ENCODE data around the gene ATP1A1.

Gene ATP1A1

DNA sequence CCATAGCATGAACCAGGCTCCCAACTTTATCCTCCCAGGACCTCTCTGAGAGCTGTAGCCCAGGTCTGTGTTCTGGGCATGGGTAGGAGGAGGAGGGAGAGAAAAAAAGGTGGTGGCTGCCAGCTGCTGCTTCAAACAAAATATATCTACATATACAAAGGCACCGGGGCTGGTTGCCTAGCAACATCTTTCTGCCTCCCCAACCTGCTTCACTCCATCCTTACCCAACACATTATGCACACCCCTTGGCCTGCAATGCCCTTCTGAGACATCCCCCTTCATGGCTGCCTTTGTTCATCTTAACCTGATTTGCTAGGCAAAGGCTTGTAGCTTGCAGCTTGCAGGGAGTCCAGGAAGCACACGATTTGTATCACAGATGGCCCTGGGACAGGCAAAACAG lies 27.2 kb upstream of the ATP1A1 start:
- DNase-seq: no peak

DNA sequence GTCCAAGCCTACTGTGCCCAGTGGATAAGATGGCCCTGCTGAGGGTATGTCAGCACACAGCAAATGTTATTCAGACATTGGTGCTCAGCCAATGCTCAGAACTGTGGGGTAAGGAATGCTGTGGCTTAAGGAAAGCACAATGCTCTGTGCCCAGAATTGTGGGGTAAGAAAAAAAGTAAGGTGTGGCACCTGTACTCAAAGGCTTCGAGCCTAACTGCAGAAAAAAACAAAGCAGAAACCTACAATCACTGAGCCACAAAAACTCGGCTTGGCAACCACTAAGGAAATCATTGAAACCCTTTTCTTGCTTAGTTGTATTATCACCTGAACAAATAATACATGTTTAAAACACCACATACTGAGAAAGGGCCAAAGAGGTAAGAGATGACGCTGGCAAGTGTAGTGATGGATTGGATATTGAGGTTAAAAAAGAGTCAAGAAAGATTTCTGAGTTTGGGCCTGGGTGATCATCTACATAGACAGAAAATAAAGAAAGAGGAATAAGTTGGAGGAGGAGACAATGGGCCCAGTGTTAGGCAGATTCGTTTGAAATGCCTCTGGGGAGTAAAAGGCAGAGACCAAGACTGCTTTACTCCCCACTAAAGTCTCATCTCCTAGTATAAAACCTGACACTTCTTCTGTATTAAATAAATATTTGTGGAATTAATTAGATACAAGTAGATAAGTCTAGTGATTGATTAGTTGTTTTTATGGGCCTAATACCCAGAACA lies 25.9 kb upstream of the ATP1A1 start:
- no peak for DNase-seq

DNA sequence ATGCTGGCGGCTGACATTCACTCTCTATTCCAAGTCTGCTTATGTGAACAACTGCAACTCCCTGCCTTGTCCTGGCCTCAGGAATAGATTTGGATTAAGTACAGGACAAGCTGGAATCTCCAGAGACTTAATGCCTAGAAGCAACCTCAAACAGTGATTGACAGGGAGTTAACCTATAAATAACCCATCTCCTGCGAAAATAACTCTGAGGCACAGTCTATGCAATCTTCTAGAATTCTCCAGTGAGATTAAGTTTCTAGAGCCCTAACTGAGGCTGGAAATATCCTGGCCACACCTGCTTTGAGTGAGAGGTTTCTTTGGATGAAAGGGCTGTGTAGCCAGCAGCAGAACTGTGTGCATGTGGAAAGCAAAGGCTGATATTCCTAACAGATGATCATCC lies 25.3 kb upstream of the ATP1A1 start:
- DNase-seq: no peak

DNA sequence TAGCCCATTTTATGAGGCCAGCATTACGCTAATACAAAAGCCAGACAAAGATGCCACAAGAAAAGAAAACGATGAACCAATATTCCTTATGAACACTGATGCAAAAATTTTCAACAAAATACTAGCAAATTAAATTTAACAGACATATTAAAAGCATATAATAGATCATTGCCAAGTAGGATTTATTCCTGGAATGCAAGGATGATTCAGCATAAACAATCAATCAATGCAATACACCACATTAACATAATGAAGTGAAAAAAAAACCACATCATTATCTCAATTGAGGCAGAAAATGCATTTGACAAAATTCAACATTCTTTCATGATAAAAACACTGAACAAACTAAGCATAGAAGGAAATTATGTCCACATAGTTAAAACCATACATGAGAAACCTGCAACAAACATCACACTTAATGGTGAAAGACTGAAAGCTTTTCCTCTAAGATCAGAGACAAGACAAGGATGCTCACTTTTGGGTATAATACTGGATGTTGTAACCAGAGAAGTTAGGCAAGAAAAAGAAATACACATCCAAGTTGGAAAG lies 22.9 kb upstream of the ATP1A1 start:
- DNase-seq: no peak

DNA sequence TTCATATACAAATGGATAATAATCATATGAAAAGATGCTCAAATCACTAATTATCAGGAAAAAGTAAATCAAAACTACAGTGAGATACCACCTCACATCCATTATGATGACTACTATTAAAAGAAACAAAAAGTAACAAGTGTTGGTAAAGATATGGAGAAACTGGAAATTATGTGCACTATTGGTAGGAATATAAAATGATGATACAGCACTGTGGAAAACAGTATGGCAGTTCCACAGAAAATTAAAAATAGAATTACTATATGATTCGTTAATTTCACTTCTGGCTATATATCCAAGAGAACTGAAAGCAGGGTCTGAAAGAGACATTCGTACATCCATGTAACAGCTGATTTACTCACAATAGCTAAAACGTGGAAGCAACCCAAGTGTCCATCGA lies 21.1 kb upstream of the ATP1A1 start:
- no peak for DNase-seq

DNA sequence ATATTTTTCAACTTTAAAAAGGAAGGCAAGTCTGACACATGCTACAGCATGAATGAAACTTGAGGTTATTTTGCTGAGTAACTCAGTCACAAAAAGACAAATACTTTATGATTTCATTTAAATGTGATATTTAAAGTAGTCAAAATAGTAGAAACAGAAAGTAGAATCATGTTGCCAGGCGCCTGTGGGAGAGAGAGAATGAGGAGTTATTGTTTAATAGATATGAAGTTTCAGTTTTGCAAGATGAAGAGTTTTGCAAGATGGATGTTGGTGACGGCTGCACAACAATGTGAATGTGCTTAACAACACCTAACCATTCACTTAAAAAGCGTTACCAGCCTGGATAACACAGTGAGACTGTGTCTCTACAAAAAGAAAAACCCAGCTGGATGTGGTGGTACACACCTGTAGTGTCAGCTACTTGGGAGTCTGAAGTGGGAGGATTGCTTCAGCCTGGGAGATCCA lies 20.7 kb upstream of the ATP1A1 start:
- DNase-seq: no peak

DNA sequence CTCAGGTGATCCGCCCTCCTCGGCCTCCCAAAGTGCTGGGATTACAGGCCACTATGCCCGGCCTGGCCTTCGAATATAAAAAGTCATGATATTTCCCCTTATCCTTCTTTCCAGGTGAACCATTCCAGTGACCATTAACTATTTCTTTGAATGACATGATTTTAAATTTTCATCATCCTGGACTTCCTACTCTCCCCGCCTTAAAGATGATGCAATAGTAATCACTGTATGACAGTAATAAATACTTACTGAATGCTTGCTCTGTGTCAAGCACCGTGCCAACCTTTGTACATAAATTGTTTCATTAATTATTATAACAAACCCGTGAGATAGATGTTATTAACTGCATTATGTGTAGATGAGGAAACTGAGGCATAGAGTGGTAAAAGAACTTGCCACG lies 19.9 kb upstream of the ATP1A1 start:
- DNase-seq: no peak

DNA sequence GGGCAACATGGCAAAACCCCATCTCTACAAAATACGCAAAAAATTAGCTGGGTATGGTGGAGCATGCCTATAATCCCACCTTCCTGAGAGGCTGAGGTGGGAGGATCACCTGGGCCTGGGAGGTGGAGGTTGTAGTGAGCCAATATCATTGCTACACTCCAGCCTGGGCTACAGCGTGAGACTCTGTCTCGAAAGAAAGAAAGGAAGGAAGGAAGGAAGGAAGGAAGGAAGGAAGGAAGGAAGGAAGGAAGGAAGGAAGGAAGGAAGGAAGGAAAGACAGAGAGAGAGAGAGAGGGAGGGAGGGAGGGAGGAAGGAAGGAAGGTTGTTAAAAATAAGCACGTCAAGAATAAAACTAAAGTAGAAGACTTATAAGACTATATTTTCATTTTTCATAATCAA lies 17.0 kb upstream of the ATP1A1 start:
- no peak for DNase-seq

DNA sequence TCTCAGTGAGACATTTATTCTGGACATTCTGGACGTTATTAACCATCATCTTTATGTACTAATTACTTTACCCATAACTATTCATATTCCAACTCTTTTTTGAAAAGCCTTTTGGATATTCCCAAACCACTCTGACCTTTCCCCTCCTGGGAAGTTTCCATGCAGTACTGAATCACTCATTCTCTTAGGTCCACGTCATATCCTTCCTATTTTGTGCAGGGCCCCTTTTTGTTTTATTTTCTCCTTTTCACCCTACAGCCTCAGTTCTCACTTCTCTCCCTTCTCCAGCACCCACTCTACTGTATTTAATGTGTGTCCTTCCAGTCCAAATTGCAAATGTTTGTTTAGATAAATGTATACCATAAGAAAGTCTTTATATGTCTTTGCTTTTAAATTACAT lies 16.4 kb upstream of the ATP1A1 start:
- no peak for DNase-seq

DNA sequence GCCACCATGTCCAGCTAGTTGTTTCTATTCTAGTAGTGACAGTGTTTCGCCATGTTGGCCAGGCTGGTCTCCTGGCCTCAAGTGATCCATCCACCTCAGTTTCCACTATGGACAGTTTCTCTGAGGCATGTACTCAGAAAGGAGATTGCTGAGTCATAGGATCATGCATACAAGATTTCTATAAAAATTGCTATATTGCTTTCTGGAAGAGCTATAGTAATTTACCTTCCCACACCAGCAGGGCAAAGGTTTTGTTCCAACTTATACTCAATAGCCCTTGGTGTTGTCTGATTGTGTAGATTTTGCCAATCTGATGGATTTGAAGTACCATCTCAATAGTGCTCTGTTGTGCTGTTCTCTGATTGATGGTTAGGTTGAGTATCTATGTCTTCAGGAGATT lies 15.6 kb upstream of the ATP1A1 start:
- no peak for DNase-seq

DNA sequence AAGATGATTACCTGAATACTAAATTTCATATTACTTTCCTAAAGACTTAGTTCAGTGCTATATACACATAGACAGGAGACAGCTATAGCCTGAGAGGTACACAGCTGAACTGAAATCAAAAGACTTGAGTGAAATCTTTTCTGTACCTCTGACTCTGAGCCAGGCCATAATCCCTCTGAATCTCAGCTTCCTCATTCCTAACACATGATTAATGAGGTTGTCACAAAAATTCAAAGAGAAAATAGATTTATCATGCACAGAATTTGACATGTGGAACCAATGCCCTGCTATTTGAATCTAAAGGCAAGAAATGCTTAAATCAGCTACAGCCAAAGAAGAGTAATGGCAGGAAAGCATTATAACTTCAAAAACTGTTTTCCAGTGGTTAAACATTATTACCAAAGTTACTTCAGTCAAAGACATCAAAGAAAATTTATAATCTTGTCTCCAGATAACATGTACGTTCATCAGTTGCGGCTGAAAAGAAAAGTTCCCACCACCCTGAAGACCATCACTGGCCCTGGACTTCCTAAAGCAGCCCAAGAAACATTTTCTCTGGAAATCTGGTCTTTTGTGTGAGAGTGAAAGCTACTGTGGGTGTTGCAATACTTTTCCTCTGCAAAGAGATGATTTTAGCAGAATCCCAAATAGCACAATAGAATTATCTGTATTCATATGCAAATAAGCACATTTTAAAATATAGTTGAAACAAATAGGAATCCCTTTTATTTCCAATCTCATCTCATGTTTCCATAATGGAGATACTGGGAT lies 13.8 kb upstream of the ATP1A1 start:
- DNase-seq: no peak

DNA sequence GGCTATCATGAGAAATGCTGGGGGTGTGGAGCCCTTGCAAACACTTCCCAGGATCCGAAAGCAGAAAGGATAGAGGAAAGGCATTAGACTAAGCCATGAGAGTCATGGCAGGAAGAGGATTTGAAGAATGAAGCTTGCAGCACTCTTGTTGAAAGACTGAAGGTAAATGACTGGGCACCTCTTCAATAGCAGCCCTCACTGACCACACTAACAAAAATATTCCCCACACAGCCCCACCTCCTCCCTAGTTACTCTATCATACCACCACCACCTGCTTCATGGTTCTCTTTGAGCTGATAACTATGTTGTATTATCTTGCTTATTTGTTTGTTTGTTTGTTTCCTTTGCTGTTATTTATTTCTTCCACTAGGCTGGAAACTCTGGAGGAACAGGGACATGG lies 13.2 kb upstream of the ATP1A1 start:
- DNase-seq: no peak

DNA sequence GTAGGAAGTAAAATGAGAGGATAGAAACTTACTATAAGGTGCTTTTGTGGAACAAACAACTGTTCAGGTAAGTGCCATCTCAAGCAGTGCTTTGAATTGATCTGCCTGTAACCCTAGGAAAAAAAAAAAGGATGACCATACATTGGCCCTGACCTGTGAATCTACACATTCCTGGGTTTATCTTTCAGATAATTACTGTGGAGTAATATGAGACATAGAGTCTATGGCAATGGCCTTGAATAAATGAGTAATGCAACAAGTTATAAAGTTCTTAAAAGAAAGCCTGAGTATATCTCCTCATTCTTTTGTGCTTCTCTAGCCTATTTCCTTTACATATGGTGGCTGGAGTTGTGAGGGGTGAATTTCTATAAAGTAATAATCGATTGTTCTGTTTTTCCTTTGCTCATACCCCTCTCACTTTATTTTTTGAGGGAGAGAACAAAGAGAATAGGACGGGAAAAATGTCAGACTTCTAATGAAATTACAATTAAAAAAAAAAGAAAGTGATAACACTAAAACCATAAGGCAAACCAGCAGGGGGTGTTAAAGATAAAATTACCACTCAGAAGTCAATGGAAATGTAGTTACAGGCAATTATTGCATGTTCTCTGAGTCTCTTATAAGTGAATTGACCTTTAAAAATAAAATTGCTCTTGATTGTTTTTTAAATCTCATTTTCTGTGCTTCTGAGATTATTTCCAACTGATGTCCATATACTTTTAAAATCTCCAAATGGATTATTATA lies 12.4 kb upstream of the ATP1A1 start:
- no peak for DNase-seq

DNA sequence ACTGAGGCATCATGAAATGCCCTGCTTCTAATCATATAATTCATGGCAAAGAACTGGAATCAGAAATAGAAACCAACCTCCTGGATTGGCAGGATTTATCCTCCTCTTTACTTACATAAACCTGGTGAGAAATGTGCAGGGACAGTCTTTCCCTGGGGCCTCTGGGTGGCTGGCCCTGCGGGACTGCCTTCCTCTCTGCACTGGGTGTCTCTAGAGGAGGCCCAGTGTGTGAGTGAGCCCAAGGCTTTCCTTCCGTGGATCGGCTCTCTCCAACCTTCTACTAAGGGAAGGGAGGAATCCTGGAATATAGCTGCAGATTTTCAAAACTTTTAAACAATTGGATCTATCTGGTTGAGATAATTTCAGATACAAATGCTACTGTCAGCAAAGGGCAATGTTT lies 11.4 kb upstream of the ATP1A1 start:
- DNase-seq: no peak

DNA sequence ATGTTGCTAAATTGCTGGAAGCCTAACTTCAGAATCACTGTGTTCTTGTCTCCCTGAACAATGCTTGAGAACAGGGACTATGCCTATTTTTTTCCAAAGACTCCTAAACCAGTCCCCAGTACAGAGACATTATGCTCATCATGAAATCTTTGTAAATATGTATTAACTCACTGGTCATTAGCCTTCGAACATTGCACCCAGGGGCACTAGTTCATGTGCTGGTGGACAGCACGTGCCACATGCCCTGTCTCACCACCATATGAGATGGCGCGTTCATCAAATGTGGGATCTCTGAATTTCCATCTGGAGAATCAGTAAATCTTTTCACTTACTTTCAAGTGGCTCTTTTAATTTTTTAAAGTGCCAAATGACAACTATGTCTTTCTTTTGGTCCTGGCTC lies 11.0 kb upstream of the ATP1A1 start:
- no peak for DNase-seq

DNA sequence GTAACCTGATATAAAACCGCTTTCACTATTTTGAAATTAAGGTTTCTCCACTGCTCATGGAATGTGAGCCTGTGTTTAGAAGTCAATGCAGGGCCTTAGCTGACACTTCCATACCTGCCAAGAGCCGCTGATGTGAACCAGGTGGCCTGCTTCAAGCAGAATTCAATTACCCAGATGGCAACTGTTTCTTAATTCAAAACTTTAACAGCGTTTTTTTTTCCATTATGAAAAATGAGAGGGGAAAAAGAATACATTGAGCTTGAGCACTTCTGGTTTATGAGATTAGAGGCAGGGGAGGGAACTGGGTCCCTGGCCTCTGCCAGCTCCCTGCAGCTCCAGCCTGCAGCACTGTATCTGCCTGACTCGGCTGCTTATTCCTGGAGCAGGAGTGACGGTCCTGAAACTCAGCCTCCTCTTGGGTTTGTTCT lies 7.7 kb upstream of the ATP1A1 start:
- no peak for DNase-seq

DNA sequence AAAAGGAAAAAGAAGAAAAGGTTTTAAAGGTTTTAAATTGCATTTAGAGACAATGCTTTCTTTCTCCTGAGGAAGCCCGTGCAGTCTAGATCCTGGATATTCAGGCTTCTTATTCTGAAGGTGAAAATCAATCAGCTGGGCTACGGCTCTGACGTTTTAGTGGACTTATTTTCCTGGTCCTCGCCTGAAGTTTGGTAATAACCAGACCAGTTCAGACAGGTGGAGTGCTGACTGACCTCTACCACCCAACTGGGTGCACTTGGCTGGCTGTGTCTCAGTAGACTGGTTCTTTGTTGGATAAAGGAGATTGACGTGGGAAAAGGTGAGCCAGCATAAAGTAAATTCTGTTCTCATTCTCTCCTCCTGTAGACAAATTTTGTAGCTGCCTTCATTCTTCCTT lies 7.2 kb upstream of the ATP1A1 start:
- DNase-seq: no peak

DNA sequence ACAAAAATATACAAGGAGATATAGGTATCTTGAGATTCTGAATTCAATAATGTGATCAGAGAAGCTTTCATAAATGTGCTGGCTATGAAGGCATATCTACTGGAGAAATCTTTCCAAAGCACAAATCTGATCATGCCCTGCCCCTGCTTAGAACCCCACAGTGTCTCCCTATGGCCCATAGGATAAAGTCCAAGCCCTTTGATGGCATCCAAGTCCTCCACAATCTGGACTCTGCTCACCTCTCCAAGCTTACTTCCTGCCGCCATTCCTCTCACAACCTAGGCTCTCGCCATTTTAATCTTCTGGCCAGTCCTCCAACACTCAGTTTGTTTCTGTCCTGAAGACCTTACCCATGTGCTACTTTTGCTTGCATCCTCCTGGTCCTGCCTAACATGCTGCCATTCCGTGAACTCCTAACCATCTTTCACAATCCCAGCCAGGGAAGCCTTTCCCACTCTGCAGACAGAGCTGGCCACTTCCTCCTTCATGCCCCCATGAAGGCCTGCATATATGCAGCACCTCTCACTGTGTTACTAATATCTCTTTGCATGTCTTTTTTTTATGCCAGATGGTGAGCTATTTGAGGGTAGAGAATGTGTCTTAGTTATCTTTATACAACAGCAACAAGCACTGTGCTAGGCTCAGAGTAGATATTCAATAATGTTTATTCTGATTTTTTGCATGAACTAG lies 5.6 kb upstream of the ATP1A1 start:
- DNase-seq: no peak

DNA sequence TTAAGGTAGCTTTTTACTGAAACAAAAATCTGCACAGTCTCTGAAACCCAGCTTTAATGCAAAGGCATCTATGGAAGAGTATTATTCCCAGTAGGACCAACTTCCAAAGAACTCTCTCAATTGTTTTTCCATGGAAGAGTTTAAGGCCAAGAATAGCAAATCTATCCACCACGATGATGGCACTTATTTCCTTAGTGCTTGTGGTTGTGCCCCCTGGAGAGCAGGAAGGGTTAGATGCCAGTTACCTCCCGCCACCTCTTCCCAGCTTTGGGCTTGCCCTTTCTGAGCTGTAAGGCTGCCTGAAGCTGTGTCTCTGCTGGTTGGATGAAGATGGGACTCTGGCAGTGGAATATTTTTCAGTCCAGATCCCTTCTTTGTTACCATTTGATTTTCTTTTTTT lies 4.8 kb upstream of the ATP1A1 start:
- DNase-seq: no peak

DNA sequence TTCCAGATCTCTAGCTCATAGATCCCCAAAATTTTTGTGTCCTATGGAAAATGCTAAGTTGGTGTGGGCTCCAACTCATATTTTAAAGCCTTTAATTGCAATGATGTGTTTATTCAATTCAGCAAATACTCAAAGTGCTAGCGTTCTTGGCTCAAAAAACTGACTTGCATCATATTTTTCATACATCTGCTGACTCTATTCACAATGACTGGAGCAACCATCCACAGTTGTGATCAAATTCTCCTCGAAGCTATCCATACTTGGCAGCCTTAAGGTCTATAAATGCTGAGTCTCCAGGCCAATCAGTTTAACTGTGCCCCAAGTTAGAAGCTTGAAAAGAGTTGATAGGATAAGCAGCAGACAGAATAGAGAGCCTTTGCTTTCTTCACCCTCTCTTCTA lies 2.9 kb upstream of the ATP1A1 start:
- no peak for DNase-seq

DNA sequence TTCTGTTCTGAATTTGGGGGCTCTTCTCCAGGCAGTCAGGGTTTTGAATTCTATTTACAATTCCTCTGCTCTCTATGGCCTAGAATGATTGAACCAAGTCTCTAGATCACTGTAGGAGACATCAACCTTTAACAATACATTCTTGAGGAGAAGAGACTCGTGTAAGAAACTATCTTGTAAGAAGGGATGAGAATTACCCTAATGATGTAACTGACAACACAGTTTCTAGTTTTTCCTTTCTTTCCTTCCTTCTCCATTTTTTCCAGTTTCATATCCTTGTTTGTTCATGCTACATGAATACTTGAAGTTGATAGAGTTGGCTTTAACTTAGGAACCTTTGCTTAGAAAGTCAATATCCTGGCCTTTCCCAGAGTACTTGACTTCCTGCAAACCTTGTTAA lies 1.3 kb upstream of the ATP1A1 start:
- no peak for DNase-seq

DNA sequence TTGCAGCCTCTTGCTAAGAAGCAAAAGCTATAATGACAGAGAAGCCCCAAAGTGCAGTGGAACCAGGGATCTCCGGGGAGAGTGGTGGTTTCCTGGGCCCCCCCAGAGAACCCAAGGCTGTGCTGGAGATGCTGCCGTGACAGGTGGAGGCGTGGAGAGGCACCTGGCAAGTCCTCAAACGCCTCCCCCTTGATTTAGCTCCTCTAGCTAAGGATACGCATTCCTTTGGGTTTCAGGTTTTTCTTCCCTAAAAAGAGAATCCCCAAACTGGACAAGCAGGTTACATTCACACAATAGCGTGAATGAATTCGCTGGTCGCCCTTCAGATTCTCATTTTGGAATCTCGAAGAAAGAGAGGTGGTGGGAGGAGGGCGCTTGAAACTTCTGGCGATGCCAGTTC lies 853 bp upstream of the ATP1A1 start:
- DNase-seq: no peak
